ENCODE measurements around the gene SNHG17.
A peak's percentile ranks its signal among the peaks of the same experiment; 100 is the strongest.
"Not testable (repeated sequence)": the region's sequence is repeated elsewhere in the genome, so short reads cannot be mapped to it uniquely, and the experiment has no call there.

SNHG17 gene

DNA sequence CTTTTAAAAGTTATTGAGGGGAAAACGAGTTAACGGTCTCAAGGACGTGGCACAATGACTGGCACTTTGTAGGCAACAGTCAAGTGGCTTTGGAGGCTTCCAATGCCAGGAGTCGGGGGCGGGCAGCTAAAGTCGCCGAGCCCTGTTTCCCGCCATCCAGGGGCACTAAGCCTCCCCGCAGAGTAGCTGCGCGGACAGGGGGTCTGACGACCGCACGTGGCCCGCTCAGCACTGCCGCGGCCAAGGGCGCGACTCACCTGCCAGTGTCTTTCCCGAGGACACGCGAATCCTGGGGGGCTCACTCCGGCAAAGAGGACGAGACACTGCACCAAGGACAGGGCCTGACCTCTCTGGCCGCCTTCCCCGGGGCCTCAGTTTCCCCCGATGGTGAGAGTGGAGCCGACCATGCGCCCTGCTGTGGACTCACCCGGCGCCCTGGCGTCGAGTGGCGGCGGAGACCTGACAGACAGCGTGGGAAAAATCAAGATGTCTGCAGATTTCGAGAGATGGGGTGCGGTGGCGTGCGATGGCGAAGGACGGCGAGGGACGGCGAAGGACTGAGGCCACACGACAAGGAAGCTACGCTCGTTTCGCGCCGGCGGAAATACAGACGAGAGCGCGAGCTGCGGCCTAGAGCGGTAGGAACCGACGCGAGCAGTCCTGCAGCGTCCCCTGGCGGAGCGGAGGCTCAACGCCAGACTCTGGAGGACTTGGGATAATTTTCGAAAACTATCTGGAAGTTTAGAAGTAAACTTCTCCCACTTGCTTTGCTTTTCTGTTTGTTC, at the start of gene SNHG17:
SNHG17 (minus strand) TSS at position 559 of the 785 bp plus-strand sequence.
- DNase-seq = peak; percentile 78 to 95

DNA sequence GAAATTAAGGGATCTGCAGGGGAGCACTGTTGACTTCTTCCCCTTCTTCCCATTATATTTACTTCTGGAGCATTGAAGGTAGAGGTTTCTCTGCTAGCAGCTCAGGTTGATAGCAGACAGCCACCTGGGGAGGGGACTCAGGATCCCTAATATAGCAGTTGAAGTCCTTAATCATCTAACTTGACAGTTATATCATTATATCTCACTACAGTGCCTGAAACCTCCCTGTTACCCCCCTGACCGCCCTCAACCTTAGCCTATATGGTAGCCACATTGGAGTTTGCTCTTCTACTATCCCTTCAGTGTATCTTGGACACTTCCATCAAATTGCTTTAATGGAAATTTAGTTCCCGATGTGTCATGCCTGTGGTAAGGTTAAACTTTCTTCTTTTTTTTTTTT, 44.5 kb upstream of the SNHG17 start:
- DNase-seq = no peak

DNA sequence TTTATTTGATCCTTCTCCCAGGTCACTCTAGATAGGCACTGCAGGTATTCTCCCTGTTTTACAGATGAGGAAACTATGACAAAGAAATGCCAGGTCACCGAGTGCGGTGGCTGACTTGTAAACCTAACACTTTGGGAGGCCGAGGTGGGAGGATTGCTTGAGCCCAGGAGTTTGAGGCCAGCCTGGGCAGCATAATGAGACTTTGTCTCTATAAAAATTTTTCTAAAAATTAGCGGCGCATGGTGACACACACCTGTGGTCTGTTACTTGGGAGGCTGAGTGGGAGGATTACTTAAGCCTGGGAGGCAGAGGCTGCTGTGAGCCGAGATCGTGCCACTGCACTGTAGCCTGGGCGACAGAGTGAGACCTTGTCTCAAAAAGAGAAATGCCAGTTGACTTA, 42.6 kb upstream of the SNHG17 start:
- DNase-seq = no peak

DNA sequence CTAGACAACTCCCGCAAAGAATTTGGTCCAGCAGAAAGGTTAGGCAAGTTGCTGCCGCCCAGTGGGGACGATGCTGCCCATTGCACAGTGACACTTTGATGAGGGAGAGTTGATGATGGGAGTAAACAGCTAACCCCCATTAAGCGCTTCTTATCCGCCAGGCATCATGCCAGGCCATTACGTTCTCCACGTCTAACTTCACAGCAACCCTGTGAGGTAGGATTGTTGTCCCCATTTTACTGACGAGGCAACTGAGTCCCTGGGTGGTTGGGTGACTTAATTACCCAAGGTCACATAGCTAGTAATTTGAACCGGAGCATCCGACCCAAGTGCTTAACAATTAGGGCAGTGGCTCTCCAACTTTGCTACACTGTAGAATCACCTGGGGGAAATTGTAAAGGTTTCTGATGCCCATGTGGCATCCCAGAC, 38.3 kb upstream of the SNHG17 start:
- no peak for DNase-seq

DNA sequence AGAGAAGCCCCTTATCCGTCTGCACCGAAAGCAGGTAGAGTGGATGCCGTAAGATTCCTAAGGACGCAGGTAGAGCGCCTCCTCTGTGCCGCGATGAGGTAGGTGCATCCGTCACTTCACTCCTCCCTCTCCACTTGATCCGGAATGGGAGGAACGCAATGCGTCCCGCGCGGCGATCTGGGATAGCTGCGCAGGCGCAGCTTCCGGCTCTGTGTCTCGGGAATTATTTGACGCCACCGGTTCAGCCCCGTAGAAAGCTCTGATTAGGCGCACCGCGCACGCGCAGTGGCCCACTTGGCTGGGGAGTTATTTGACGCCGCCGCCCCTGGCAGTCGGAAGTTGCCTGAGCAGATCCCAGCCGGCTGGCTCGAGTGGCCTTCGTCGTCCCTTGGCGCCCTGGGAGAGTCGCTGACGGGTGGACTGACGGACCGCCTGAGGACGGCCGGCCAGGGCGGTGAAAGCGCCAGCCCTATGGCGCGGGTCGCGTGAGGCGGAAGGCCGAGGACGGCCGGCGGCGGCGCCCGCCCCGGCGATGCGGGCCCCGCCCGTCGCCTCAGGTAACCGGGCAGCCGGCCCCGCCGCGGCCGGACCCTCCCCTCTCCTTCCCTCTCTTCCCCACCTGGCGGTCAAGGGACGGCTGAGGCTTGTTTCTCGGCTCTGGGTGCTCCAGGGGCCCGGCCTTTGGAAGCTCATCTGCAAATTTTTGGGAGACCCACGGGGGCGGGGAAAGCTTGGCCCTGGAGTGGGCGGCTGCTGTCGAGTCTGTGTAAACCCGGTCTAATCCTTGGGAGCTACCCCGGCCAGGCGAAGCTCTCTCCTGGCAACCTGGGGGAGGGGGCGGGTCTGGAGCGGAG, 37.6 kb upstream of the SNHG17 start, which contains the start of gene RALGAPB:
RALGAPB (plus strand) TSS at position 331 of the 854 bp plus-strand sequence. CDS start 15,590 bp downstream, outside the sequence.
- peak; percentile 98 to 100 for DNase-seq

DNA sequence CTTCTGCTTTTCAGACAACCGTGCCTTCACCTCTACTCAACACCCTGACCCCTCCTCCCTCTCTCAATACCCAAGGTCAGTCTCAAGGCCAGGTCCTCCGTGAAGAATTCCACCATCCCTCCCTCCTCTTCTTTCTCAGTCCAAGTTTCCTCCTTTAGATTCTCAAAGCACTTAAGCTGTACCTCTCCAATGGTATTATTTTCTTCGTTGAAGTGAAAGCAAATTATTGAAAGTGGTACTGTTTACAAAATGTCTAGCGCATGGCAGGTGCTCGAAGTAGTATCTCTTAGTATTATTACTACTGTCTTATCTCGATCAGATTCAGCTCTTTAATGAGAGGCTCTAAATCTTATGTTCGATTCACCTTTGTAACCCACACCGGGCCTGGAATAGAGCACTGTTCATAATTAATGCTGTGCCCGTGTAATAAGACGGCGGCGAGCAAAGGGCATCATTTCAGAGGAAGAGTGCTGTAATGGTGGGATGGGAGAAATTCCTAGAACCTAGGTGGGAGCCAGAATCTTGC, 36.9 kb upstream of the SNHG17 start:
- no peak for DNase-seq

DNA sequence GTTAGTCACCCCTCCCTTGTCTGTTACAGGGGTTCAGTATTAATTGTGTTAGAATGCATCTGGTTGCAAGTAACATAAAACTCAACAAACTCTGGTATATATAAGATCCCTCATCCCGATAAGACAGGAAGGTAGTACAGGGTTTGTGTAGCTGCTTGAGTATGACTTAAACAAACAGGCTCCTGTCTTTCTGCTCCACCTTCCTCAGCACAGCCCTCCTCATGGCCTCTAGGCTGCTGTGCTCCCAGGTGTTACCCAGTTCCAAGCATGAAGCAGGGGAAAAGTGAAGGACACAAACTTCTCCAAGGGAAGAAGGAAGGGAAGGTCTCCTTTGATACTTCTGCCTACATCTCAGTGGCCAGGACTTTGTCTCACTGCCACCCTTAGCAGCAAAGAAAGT, 36.1 kb upstream of the SNHG17 start:
- DNase-seq = no peak

DNA sequence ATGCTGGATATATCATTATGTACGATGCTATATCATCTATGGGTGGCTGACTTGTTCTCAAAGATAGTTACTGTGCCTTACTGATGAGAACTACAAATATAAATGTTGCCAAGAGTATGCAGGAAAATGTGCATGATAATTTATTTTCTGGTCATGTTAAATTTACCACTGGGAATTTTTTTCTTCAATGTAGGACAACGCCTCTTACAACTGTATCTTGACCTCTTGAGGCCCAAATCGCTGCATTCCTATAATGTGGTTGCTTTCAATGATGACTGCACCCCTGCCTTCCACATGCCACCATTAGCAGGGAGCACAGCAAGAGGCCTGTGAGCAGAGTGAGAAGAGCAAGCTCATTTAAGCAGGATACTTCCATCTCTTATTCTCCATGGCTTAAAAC, 31.9 kb upstream of the SNHG17 start:
- no peak for DNase-seq

DNA sequence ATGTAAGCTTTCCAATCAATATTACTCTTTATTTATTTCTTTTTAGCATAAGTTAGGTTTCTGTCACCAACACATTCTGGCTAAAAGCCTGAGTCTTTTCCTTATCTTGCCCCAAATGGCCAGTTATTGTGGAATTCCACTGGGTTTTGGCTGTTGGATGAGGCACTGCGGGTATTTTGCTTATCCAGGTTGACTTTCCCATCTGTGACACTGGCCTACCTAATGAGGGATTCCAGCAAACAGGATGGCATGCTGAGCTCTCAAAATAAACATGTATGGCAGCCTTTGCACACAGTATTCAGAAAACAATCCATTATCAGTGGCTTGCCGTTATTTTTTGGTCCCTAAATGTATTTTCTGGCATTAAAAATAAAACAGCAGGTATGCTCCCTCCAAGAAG, 31.0 kb upstream of the SNHG17 start:
- DNase-seq = no peak

DNA sequence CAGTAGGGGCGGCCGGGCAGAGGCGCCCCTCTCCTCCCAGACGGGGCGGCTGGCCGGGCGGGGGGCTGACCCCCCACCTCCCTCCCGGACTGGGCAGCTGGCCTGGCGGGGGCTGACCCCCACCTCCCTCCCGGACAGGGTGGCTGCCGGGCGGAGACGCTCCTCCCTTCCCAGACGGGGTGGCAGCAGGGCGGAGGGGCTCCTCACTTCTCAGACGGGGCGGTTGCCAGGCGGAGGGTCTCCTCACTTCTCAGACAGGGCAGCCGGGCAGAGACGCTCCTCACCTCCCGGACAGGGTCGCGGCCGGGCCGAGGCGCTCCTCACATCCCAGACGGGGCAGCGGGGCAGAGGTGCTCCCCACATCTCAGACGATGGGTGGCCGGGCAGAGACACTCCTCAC, 26.4 kb upstream of the SNHG17 start:
- not testable (repeated sequence) for DNase-seq

DNA sequence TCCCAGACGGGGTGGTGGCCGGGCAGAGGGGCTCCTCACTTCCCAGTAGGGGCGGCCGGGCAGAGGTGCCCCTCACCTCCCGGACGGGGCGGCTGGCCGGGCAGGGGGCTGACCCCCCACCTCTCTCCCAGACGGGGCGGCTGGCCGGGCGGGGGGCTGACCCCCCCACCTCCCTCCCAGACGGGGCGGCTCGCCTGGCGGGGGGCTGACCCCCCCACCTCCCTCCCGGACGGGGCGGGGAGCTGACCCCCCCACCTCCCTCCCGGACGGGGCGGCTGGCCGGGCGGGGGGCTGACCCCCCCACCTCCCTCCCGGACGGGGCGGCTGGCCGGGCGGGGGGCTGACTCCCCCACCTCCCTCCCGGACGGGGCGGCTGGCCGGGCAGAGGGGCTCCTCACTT, 26.0 kb upstream of the SNHG17 start:
- DNase-seq = not testable (repeated sequence)

DNA sequence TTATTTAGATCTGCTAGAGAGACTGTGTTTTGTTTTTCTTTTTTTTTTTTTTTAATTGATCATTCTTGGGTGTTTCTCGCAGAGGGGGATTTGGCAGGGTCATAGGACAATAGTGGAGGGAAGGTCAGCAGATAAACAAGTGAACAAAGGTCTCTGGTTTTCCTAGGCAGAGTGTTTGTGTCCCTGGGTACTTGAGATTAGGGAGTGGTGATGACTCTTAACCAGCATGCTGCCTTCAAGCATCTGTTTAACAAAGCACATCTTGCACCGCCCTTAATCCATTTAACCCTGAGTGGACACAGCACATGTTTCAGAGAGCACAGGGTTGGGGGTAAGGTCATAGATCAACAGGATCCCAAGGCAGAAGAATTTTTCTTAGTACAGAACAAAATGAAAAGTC, 25.5 kb upstream of the SNHG17 start:
- not testable (repeated sequence) for DNase-seq

DNA sequence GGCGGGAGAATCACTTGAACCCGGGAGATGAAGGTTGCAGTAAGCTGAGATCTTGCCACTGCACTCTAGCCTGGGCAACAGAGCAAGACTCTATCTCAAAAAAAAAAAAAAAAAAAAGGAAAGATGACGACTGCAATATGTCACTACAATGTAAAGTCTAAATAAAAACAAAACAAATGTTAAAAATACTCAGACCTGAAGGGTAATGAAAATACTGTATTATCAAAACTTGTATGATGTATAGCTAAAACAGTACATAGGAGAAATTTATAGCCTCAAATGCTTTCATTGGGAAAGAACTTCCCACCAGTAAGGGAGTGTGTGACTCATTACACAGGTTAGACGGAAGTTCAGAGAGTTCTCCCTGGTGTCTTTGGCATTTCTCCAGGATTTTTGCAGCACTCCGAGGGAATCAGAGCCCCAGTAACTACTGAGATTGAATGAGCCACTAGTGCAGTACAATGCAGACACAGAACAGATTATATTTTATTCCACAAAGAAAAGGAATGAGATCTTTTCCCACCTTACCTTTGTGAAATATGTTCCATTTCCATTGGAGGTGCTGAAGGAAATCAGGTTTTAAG, 25.0 kb upstream of the SNHG17 start:
- DNase-seq = no peak

DNA sequence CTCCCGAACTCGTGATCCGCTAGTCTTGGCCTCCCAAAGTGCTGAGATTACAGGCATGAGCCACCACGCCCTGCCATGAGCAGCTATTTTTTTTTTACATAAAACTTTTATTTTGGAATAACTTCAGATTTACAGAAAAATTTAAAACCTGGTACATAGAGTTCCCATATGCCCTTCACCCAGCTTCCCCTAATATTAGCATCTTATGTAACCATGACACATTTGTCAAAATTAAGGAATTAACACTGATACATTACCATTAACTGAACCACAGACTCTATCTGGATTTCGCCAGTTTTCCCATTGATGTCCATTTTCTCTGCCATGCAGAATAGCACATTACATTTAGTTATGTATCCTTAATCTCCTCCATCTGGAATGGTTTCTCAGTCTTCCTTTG, 23.2 kb upstream of the SNHG17 start:
- DNase-seq = no peak

DNA sequence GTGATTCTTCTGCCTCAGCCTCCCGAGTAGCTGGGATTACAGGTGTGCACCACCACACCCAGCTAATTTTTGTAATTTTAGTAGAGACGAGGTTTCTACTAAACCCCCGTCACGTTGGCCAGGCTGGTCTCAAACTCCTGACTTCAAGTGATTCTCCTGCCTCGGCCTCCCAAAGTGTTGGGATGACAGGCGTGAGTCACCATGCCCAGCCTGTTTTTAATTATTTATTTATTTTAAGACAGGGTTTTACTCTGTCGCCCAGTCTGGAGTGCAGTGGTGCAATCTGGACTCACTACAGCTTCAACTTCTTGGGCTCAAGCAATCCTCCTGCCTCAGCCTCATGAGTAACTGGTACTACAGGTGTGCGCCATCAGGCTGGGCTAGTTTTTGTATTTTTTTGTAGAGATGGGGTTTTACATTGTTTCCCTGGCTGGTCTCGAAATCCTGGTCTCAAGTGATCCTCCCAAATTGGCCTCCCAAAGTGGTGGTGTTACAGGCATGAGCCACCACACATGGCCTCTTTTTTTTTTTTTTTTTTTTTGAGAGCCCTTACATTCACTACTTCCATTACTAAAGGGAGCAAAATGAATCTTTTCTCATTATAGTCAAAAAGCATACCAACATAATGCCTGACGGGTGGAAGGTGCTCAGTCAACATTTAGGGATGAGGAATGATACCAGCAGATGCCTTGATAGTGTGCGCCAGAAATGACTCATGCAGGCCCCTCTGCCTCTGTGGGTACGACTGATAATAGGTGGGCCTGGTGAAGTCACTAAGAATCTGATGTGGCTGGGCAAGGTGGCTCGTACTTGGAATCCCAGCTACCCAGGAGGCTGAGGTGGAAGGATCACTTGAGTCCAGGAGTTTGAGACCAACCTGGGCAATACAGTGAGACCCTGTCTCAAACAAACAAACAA, 19.7 kb upstream of the SNHG17 start:
- DNase-seq = no peak

DNA sequence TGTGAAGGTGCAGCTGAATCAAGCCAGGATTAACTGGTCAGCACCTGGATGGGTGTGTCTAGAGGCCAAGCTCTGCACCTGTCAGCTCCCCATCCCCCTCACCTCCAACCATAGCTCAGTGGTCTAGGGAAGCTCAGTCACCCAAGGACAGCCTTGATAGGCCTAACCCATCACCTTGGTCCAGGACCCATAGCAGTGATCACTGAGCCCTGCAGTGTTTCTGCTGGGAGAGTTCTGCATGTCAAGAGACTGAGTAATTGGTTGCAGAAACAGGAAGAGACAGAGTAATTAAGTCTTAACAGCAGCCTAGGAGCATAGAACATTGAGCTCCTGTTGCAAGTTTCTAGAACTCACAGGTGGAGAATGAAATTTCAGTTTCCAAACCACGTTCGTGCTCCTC, 18.8 kb upstream of the SNHG17 start:
- no peak for DNase-seq

DNA sequence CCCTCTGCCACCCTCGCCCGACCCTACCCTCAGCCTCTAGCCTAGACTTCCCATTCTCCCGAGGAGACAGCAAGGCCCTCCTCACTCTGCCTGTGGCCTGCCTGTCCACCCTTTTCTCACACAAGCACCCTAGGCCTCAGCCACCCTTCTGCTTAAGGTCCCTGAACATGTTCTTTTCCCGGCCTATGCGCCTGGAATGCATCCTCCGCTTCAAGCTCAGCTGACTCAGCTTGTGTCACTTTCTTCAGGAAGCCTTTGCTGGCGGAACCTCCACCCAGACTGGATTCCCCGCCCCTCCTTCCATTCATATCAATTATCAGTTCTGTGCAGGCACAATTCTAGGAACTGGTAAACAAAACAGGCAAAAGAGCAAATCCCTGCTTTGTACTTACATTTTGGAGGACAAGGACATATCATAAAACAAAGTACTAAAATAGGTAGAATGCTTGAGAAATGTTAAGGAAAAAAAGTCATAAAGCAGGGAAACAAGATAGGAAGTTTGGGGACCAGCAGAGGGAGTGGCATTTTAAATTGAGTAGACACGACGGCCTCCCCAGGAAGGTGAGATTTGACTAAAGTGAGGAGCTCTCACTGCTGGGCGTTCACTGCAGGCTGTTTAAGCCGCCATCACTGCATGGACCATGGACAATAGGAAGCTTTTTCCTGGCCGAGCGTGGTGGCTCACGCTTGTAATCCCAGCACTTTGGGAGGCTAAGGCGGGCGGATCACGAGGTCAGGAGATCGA, 17.9 kb upstream of the SNHG17 start:
- DNase-seq = no peak

DNA sequence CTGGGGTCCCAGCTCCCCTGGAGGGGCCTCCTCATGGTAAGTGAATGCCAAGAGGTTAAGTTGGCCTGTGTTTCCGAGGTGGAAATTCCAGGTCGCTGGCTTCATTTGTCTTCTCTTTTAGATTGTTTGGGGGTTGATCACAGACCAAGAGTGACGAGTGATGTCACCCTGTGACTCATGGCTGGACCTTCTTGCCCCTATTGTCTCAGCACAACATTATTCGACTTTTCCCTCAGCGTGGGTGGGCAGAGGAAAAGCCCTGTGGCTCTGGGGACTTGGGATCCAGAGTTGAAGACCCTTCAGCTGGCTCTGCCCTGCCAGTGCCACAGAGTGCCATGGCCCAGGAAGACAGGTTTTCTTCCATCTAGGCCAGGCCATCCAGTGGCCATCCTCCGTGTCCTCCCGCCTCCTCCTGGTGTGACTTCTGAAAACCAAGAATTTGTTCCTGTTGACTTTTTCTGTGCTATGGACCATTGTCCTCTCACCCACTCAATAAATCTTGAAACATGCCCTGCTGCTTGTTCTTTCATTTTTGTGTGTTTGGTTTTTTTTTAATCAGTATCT, 15.4 kb upstream of the SNHG17 start:
- no peak for DNase-seq

DNA sequence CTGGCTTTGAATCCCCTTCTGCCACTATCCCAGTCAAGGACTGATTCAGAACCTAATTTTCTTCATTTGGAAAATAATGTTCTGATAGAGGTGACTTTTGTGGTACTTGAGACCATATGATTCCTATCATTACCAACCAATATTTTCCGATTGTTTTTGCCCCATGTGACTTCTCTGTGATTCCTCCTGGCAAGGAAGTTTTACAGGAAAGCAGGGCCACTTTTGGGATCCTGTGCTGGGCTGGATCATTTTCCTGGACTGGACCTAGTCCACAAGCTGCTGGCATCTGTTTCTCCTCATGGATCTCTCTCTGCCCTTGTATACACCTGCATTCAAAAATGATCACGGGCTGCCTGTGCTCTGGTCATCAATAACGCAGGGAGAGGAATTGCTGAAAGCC, 13.9 kb upstream of the SNHG17 start:
- no peak for DNase-seq

DNA sequence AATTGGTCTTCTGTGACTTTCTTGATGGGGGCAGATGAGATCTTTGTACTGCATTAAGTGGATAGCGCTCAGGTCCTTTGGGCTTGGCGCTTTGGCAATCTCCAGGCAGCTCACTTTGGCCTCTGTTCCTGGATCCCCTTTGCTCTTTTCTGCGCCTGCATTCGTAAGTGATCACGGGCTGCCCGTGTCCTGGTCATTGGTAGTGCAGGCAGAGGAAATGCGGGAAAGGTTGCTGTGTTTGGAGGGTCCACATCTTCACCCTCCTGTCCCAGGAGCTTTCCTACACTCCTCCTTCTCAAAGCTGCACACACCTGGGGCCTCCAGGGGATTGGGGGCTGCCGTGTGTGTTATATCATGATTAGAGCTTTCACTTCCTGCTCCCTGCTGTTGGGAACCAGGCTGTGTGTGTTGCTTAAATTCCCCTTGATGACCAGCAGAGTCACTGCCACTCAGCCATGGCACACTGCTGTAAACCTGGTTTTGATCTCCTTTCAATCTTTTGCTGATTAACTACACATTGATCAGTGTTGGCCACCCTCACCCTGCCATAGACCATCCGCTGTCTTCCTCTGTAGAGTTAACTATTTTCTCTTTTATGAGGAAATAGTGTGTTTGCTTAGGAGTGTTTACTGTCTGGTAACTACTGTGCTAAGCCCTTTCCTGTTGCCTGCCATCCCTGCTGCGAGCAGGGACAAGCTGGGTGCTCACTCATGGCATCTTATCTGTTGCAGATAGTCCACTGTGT, 13.0 kb upstream of the SNHG17 start:
- no peak for DNase-seq

All from NCI-H526 (cell line).